GM21737 (cell line): ENCODE data around the gene DAAM2.

Experiments used
- ATAC-seq: cut with Tn5 transposase; IDR thresholded peaks from one replicate; pipeline ENCODE4 v1.9.1; 2021; ENCODE audit warnings: mild to moderate bottlenecking, moderate library complexity; ENCODE audit not compliant: unreplicated experiment

Gene DAAM2

DNA sequence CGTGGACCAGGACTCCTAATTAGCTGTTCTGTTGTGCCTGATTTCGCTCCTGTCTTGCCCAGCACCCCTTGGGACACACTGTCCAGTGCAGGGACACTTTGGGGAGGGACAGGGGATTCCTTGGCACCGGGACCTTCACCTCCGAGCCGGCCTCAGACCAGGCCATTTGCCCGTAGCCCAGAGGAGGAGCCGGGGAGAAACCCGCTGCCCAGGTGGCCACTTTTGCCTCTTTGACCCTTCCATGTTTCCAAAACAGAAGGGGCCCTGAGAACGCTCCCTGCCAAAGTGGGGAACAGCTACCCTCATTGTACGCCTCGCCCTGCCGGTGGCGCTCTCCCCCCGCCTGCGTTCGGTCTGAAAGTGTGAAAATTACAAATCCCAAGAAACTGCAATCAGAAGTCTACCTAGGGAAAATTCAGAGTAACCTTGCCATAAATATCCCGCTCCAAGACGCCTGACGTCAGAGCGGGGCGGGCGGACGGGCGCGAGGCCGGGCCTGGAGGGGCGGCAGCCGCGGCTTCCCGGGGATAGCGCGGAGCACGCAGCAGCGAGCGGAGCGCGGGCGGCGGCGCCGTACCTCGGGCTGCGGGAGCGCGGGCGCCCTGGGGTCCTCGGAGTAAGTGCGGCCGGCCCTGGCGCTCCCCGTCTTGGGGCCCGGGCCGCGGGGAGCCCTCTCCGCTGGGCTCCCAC lies at the start of gene DAAM2:
TSS of gene DAAM2 (plus strand) at position 527 of the 690 bp plus-strand sequence. CDS start 63,927 bp downstream, outside the sequence.
- no peak for ATAC-seq

DNA sequence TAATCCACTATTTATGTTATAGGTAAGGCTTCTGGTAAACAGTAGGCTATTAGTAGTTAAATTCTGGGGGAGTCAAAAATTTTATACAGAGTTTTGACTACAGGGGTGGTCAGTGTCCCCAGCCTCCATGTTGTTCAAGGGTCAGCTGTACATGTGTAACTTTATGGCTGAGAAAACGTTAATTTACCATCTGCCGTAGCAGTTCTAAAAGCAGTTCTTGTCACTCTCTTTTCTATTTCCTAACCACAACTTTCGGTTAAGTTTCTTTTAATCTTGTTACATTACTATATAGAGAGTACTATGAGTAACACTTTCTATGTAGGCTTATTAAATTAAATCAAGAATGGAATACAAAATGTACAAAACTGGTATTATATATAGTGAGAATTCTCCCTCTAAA lies 45.4 kb upstream of the DAAM2 start:
- no peak for ATAC-seq

DNA sequence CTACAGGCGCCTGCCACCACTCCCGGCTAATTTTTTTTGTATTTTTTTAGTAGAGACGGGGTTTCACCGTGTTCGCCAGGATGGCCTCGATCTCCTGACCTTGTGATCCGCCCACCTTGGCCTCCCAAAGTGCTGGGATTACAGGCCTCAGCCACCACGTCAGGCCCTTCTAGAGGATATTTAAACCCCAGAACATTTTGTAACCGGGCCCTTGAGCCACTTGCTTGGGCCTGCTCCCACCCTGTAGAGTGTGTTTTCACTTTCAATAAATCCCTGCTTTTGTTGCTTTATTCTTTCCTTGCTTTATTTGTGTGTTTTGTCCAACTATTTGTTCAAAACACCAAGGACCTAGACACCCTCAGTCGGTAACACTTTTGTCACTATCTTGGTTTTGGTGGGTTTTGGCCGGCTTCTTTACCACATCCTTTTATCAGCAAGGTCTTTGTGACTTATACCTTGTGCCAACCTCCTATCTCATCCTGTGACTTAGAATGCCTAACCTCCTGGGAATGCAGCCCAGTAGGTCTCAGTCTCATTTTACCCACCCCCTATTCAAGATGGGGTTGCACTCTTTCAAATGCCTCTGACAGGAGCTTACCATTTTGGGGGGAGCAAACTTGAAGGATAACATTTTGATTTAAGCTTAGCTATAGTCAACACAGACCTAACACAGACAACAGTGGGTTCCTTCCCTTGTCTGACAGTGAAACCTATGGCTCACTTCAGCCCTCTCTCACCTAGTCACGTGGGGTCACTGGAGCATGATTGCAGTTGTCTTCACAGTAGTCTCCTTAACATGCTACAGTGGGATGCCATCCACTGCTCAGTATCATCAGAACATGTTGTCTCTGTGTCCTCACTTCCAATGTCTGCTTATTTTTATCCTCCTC lies 39.1 kb upstream of the DAAM2 start:
- ATAC-seq = no peak

- ATAC-seq = no peak
Measured at GRCh38 chr6:39753725-39754045, 38.5 kb upstream of the DAAM2 start.

- no peak for ATAC-seq
Measured at GRCh38 chr6:39754514-39755115, 37.6 kb upstream of the DAAM2 start.

DNA sequence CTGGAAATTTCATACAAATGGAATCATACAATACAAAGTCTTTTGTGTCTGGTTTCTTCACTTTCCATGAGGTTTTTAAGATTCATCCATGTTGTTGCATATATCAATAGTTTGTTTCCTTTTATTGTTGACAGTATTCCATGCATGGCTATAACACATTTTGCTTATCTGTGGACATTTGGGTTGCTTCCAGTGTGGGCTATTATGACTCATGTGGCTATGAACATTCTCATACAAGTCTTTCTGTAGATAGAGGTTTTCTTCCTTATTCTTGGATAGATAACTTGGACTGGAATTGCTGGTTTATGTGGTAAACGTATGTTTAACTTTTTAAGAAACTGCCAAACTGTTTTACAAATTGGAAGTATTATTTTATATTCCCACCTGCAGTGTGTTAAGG lies 36.9 kb upstream of the DAAM2 start:
- ATAC-seq = no peak

DNA sequence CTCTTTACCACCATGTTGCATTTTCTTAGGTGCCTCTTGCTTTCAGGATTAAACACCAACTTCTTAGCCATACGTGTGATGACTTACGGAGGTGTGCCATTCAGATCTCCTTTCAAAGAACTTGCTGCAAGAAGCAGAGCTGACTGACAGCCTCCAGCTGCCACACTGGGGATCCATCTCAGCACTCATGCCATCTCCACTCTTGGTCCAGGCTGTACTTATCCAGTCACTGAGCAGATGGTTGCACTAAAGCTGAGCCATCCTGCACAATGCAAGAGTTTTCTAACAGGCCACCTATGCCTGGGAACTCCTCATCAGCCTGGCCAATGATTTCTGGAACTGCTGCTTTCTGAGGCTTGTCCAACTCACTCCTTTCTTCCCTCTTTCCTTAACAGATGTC lies 35.6 kb upstream of the DAAM2 start:
- no peak for ATAC-seq

GRCh38 chr6:39758905-39759605 lies 33.1 kb upstream of the DAAM2 start:
- ATAC-seq = no peak

GRCh38 chr6:39760226-39760952 lies 31.8 kb upstream of the DAAM2 start:
- no peak for ATAC-seq

GRCh38 chr6:39765508-39766065 lies 26.6 kb upstream of the DAAM2 start:
- no peak for ATAC-seq

DNA sequence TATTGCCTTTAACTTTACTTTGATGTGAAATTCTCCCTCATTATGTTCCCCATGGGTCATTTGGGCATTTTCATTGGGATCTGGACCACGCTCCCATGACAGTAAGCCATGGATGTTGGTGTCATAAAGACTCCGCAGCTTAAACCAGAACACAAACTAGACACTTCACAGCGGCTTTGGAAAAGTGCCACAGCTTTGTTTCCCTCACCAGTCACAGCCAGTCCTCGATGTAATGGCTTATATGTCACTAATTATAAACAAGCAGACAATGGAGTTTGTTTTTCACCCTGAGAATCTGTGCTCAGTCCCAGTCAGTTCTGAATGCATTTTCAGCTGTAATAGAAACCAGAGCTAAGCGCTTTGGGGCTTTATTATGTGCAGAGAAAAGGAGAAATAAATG lies 23.2 kb upstream of the DAAM2 start:
- ATAC-seq = no peak

DNA sequence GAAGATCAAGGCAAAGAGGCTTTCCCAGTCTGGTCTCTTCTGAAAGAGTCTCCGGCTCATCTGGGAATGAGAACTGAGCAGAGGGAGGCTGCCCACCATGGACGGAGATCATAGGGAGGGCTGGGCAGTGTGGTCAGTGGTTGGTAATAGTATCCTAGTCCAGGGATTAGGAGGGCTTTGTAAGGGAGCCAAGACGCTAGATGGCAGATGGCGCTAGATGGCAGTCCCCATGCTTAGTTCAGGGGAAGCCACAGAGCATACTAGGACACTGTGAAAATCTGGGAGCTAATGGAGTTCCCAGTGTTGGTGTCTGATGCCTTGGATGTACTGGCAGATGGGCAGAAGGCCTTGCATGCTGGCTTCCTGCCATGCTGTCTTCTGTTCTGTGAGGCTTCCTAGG lies 21.7 kb upstream of the DAAM2 start:
- no peak for ATAC-seq

DNA sequence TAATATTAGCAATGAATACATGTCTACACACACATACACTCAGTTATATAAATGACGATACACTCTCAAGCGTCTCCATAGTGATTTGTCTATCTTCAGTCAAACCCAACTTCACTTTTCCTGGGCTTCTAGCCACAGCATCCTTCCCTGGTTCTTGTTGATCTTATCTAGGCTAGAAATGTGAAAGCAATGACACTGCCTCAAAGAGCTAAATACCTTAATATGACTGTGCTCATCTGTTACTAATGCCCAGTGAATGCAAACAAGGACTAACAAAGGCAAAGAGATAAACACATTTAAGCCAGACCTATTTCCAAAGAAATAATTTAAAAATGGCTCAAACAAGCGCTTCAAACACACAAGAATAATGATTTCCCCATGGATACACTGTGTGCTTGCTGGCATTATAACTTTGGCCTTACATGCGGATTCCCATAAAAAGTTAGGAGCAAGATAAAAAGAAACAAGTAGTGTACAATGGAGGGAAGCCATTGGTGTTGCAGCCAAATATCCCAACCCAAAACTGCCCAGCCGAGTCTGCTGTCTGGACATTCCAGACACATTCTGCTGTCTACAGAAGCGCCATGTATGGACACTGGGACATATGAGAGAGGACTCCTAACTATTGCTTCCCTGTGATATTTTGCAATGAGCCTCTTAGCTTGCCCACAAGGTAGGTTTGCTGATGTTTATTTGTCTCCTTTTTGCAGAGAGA lies 19.5 kb upstream of the DAAM2 start:
- no peak for ATAC-seq

DNA sequence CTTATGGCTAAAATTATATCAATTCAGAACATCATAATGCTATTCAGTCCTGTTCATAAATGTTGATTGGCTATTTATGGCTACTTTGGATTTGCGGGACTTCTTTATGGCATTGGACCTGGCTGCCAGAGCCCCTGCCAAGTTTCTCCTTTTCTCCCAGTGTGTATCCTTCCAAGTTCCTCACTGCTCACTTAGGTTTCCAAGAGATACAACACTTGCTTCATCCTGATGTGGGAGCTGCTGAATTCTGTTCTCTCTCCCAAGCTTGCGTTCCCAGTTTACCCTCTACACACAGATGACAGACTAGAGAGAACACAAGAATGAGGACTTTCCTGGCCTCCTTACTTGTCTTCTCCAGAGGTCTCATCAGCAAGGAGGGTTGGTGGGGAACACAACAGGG lies 18.4 kb upstream of the DAAM2 start:
- ATAC-seq = no peak

DNA sequence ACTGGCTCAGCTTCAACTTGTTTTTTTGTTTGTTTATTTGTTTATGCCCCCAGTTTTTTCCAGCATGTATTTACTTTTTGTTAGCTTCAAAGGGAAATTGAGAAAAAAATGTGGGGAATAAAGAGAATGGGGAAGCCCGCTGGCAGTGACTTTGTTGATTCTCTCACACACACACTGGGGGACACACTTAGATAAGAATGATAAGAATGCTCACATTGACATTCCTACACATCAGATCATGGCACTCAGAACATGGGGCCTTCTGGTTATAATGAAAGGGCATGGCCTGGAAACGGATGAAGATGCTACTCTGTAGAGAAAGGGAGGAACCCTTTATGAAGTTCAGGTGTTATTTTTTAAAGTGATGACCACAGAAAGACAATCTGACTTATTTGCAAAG lies 15.6 kb upstream of the DAAM2 start:
- no peak for ATAC-seq

DNA sequence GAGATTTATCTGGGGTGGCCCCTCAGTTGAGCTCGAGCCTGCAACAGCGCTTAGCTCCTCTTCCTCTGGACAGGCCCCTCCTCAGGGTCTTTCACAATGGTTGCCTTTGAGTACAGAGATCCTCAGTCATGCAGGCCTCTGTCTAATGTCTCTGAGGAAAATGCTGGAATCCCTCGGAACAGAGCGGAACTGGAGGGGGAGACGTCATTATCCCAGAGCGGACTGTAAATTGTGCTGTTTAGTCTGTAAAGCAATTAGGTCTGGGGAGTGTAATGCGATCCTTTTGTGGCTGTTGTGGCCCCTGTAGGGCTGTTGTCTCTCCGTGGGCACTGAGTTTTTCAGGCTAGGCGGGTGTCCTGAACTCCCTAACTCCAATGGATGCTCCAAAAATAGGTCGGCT lies 15.0 kb upstream of the DAAM2 start:
- no peak for ATAC-seq

DNA sequence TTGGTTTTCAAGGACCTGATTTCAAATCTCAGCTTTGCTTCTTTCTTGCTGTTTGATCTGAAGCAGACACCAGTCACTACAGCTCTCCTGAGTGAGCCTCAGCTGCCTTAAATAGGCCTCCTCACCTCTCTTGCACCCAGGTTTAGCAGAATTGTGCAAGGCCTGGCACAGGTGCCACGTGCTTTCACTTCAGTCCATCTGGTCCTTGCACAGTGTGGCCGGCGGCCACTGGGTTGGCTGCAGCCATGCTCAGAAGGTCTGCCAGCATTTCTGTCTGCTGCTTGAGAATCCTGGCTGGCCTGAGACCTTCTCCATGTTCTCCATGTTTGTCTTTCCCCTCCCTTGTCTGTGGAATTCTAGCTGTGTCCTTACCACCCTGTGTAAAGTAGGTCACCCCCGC lies 14.5 kb upstream of the DAAM2 start:
- no peak for ATAC-seq

DNA sequence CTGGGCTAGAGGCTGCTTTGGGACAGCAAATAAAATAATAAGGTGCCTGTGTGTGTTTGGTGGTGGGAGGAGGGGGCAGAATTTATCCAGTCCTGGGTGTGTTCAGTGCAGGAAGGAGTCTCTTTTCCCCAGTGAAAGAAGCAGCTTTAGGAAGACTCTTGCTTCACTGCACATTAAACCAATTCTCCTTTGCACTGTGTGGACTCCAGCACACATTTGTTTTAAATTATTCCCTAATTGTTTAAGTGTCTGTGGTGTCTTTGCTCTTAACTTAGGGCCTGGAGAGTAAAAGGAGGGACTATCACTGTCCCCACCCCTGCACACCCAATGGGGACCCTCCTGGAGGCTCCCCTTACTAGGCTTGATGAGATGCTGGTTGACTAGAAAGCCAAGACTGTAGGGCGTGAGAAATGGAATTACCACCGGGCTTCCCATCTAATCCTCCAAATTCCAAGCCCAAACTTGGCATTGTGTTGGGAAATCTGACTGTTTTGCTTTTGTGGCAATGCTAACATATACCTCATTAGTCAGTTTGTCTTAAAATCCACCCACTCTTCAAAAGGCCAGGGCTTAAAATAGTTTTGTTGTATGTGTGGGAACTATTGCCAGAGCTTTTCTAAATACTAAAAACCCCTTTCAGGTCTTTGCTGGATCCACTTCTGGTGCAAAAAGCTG lies 13.5 kb upstream of the DAAM2 start:
- ATAC-seq = no peak

DNA sequence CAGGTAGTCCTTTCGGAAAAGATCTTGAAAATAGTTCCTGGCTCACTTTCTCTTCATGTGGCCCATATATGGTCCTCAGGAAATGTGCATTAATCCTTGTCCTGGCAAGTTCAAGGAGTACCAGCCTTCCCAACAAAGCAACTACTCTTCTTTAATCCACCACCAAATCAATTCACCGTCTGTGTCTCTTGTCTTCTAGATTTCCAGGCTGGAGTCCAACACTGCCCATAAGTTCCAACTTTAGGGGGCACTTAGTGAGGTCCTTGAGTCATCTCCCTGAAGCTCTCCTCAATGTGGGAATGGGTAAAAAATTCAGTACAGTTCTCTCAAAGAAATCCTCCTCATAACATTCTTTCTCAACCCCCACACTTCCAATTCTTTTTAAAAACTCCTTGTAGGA lies 6.9 kb upstream of the DAAM2 start:
- ATAC-seq = no peak
